Ectodermal cell (in vitro differentiated cells): ENCODE results near the gene UMAD1.
"Not testable (repeated sequence)": the region's sequence is repeated elsewhere in the genome, so short reads cannot be mapped to it uniquely, and the experiment has no call there.

ENCODE experiments used
- H3K27ac ChIP-seq: 2 replicates; pipeline ENCODE4 v1.7.0; 2013; ENCODE audit warnings: mild to moderate bottlenecking, low read depth, low read length; ENCODE audit not compliant: insufficient read depth, poor library complexity, severe bottlenecking
- H3K27me3 ChIP-seq: 2 replicates; pipeline ENCODE4 v1.7.0; 2013; ENCODE audit warnings: mild to moderate bottlenecking, low read length; ENCODE audit not compliant: insufficient read depth, control insufficient read depth, poor library complexity, severe bottlenecking
- H3K36me3 ChIP-seq: one replicate; pipeline ENCODE4 v1.7.0; 2013; ENCODE audit warnings: low read length; ENCODE audit not compliant: control insufficient read depth, insufficient read depth
- H3K4me1 ChIP-seq: one replicate; pipeline ENCODE4 v1.7.0; 2013; ENCODE audit warnings: low read length; ENCODE audit not compliant: control insufficient read depth, insufficient read depth
- H3K4me3 ChIP-seq: 2 replicates; pipeline ENCODE4 v1.7.0; 2013; ENCODE audit warnings: low read depth, low read length, control low read depth; ENCODE audit not compliant: insufficient read depth
- H3K9me3 ChIP-seq: 2 replicates; pipeline ENCODE4 v1.7.0; 2013; ENCODE audit warnings: mild to moderate bottlenecking, low read length, moderate library complexity; ENCODE audit not compliant: control insufficient read depth
- WGBS, 2 experiments: methylation state at CpG; one replicate each; pipeline ENCODE4 v1.1.7; 2013; ENCODE audit warnings: missing lambda C conversion rate in 2 of 2; 5-methylcytosine and 5-hydroxymethylcytosine counted together

The UMAD1 gene

DNA sequence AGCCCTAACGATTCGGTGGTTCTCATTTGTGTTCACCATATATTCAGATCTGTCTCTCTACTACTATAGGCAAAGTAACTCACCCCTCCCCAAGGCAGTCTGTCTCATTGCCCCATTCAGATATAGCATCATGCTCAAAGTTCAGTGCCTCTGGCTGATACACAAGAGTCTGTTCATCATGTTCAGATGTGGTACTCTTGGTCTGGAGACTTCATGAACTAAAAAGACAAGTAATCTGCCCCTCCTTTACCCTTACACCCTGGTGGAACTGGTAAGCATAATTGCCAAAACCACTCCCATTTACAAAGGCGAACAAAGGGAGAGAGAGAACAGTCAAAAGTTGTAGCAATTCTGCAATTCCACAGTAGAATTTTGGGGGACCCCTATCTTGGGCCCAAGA lies 29.9 kb downstream of the UMAD1 start:
- 92 to 96% methylated on average over 3 of the region's 3 CpGs for WGBS, 2 experiments
- H3K4me3 ChIP-seq, result no peak overlapping the region
- no peaks in the 10 kb centered on the region for H3K27me3 ChIP-seq
- no peak overlapping the region for H3K27ac ChIP-seq
- H3K4me1 ChIP-seq, result no peaks in the 10 kb centered on the region
- H3K9me3 ChIP-seq, result no peaks in the 10 kb centered on the region
- H3K36me3 ChIP-seq, result peaks cover 4% of the 10 kb centered on the region

DNA sequence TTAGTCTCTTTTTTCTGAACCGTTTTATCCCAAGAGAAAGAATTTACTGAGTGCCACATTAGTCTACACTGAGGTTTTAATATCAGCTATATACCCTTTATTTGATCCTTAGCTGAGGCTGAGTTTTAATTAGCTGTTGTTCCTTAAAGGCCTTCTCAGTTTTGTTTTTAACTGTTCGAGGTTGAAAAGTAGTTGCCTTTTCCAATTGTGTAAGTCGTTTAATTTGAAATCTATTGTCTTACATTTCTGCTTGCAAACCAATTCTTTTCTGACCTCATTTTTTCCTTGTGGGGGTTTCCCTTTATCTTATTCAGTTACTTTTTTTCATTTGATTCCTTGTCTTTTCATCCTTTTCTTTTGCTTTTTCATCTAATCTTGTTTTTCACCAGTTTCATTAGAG lies 30.8 kb downstream of the UMAD1 start:
- no peak overlapping the region for H3K27ac ChIP-seq
- H3K4me1 ChIP-seq, result no peaks in the 10 kb centered on the region
- 40 to 63% methylated on average over 1 to 3 of the region's 3 CpGs for WGBS, 2 experiments
- H3K9me3 ChIP-seq, result no peaks in the 10 kb centered on the region
- no peaks in the 10 kb centered on the region for H3K27me3 ChIP-seq
- no peak overlapping the region for H3K4me3 ChIP-seq
- peaks cover 4% of the 10 kb centered on the region for H3K36me3 ChIP-seq

DNA sequence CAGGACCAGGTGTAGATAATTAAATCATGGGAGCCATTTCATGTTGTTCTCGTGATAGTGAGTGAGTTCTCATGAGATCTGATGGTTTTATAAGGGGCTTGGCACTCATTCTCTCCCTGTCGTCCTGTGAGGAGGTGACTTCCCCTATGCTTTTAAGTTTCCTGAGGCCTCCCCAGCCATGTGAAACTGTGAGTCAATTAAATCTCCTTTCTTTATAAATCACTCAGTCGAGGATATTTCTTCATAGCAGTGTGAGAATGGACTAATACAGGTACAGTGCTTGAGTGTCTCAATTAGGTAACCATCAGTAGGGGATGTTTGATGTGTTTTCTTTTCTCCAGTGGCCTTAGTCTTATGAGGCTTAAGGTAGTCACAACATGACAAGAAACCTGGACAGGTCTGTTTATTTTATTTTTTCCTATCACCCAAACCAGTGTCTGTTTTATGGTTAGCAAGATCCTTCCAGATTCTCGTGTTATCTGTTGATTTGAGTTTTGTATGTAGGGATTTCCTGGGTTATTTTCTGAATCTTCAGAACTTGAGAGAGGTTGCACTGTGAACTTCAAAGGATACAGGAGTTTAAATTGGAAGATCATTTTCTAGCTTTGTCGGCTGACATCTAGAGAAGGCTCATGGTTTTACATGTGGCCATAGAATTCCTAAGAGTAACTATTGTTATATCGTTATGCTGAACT lies 32.1 kb downstream of the UMAD1 start:
- no peak overlapping the region for H3K4me3 ChIP-seq
- no peaks in the 10 kb centered on the region for H3K27me3 ChIP-seq
- H3K27ac ChIP-seq, result no peak overlapping the region
- H3K9me3 ChIP-seq, result no peaks in the 10 kb centered on the region
- 87 to 94% methylated on average over 6 of the region's 6 CpGs for WGBS, 2 experiments
- peaks cover 4% of the 10 kb centered on the region for H3K36me3 ChIP-seq
- no peaks in the 10 kb centered on the region for H3K4me1 ChIP-seq

- WGBS, 2 experiments, result 86 to 100% methylated on average over 1 of the region's 2 CpGs
Observed at GRCh38 chr7:7673240-7673550, 32.6 kb downstream of the UMAD1 start.

GRCh38 chr7:7675686-7676085 lies 35.1 kb downstream of the UMAD1 start:
- no peaks in the 10 kb centered on the region for H3K9me3 ChIP-seq
- no peaks in the 10 kb centered on the region for H3K27me3 ChIP-seq
- H3K4me1 ChIP-seq, result no peaks in the 10 kb centered on the region
- H3K36me3 ChIP-seq, result no peaks in the 10 kb centered on the region
- no peak overlapping the region for H3K27ac ChIP-seq
- 79 to 80% methylated on average over 6 of the region's 6 CpGs for WGBS, 2 experiments
- H3K4me3 ChIP-seq, result no peak overlapping the region

More at GRCh38 chr7:7673240-7673550, 32.6 kb downstream of the UMAD1 start:
- H3K4me3 ChIP-seq, result no peak overlapping the region
- H3K9me3 ChIP-seq, result no peaks in the 10 kb centered on the region
- peaks cover 4% of the 10 kb centered on the region for H3K36me3 ChIP-seq
- H3K27ac ChIP-seq, result no peak overlapping the region
- H3K4me1 ChIP-seq, result no peaks in the 10 kb centered on the region
- no peaks in the 10 kb centered on the region for H3K27me3 ChIP-seq

DNA sequence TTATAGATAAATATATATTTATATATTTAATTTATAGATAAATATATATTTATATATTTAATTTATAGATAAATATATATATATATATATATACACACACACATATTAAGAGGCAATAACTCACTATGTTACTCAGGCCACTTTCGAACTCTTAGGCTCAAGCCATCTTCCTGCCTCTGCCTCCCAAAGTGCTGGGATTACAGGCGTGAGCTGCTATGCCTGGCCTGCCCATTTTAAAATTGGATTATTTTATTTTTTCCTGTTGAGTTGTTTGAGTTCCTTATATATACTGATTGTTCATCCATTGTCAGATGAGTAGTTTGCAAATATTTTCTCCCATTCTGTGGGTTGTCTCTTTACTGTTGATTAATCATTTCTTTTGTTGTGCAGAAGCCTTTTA lies 39.1 kb downstream of the UMAD1 start:
- H3K27ac ChIP-seq, H3K9me3 ChIP-seq, H3K36me3 ChIP-seq, H3K27me3 ChIP-seq, H3K4me3 ChIP-seq, H3K4me1 ChIP-seq: not testable (repeated sequence)
- 84 to 95% methylated on average over 2 of the region's 2 CpGs for WGBS, 2 experiments

- H3K27ac ChIP-seq, result no peak overlapping the region
- H3K4me3 ChIP-seq, result no peak overlapping the region
- H3K4me1 ChIP-seq, result no peaks in the 10 kb centered on the region
- no peaks in the 10 kb centered on the region for H3K9me3 ChIP-seq
- H3K27me3 ChIP-seq, result no peaks in the 10 kb centered on the region
- WGBS, 2 experiments, result 73 to 74% methylated on average over 5 to 7 of the region's 7 CpGs
- H3K36me3 ChIP-seq, result no peaks in the 10 kb centered on the region
Observed at GRCh38 chr7:7681191-7681935, 40.8 kb downstream of the UMAD1 start.

- Histone ChIP-seq H3K4me1 (no peaks in the 10 kb centered on the region), H3K27me3 (no peaks in the 10 kb centered on the region), H3K4me3 (no peak overlapping the region), H3K9me3 (no peaks in the 10 kb centered on the region), H3K36me3 (no peaks in the 10 kb centered on the region), H3K27ac (no peak overlapping the region)
Observed at GRCh38 chr7:7681936-7682329, 41.4 kb downstream of the UMAD1 start.

DNA sequence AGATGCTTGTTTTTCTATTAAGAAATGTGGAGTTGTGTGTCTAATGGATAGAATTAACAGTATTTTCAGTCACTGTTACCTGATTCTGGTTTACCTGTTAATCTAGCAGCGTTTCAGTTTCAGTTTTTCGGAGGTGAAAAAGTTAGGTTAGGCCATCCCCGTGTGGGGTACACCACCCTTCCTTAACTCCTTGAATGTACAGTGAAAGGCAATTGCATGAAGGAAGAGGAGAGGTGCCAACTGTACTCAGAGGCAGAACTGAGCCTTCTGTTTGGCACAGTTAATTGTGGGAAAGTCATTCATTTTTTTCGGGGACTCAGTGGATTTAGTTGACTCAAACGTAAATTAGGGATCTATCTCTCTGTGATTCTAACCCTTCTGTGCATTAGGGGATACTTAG lies 42.3 kb downstream of the UMAD1 start:
- Histone ChIP-seq H3K4me1 (no peaks in the 10 kb centered on the region), H3K27me3 (no peaks in the 10 kb centered on the region), H3K27ac (no peak overlapping the region), H3K4me3 (no peak overlapping the region), H3K9me3 (no peaks in the 10 kb centered on the region), H3K36me3 (no peaks in the 10 kb centered on the region)
- WGBS, 2 experiments, result 89 to 97% methylated on average over 5 of the region's 5 CpGs

DNA sequence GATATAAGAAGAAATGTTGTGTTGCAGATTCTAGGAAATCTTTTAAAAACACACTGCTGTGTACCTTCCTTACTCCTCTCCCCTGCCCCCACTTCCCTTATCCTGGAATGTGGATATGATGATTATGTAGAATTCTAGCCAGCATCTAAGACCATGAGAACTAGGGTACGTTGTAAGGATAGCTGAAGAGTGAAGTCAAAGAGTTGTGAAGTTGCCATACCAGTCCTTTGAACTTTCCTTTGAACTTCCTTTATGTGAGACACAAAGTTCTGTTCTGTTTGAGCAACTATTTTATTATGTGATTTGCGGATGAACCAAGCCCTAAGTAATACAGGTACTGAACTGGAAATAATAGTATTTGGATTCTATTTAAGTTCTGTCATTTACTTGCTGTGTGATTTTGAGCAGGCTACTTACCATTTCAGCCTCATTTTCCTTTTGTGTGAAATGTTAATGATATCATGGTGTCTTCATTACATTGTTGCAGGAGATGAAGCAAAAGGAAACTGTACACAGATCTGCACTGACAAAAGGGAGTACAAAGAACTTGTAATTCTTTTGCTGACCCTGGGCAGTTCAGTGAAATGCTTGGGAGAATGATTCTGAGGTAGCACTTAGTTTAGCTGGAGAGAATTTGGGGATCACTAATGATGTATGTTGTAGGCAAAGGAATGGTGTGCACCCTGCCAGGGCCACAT lies 46.4 kb downstream of the UMAD1 start:
- no peak overlapping the region for H3K27ac ChIP-seq
- H3K36me3 ChIP-seq, result no peaks in the 10 kb centered on the region
- no peaks in the 10 kb centered on the region for H3K27me3 ChIP-seq
- no peak overlapping the region for H3K4me3 ChIP-seq
- H3K9me3 ChIP-seq, result no peaks in the 10 kb centered on the region
- H3K4me1 ChIP-seq, result peaks cover 2% of the 10 kb centered on the region
- 81 to 91% methylated on average over 2 of the region's 2 CpGs for WGBS, 2 experiments
